NT2/D1 (cell line): ENCODE results near the gene RPL23.

ENCODE experiments used
- SUZ12 ChIP-seq: IDR thresholded peaks from 2 replicates; pipeline ENCODE4 v1.6.1; 2011; ENCODE audit not compliant: insufficient read length, insufficient read depth; ENCODE audit errors: extremely low read depth
- YY1 ChIP-seq: IDR thresholded peaks from 2 replicates; pipeline ENCODE4 v1.6.1; 2011; ENCODE audit not compliant: insufficient read length, insufficient read depth
- ZNF274 ChIP-seq: IDR thresholded peaks from 2 replicates; pipeline ENCODE4 v1.6.1; 2011; ENCODE audit warnings: mild to moderate bottlenecking, low read depth, low read length

DNA sequence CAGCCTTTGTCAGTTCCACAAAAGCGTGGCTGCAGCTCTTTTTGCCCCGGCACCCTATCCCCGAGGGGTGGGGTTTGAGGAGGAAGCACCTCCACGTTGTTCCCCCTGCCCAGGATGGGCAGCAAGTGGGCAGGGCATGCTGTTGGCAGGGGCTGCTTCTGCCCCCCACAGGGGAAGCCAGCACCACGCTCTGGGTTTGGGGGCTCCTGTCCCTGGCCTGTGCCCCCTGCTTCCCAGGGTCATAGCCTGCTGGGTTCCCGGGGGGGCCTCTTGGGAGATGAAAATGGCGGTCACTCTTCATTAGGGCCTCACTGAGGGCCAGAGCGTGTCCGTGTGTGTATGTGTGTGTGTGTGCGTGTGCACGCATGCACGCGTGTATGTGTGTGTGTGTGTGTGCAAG is 39.1 kb upstream of the RPL23 start:
- TF ChIP-seq YY1 = no peak
- TF ChIP-seq ZNF274 = no peak
- no peak for TF ChIP-seq SUZ12
